GM23248 (cell line): ENCODE data around the gene PPFIA2.

Source experiments
- EZH2 ChIP-seq: fragments of 200-600 bp; sonication (generic); IDR thresholded peaks from 2 replicates; pipeline ENCODE4 v1.6.1; 2018; ENCODE audit warnings: antibody characterized with exemption, mild to moderate bottlenecking; ENCODE audit not compliant: insufficient read depth, poor library complexity, severe bottlenecking
- EZH2phosphoT487 ChIP-seq: fragments of 200-600 bp; sonication (generic); IDR thresholded peaks from 2 replicates; pipeline ENCODE4 v1.6.1; 2018; ENCODE audit warnings: antibody characterized with exemption, moderate library complexity, mild to moderate bottlenecking, low read depth; ENCODE audit not compliant: insufficient read depth

GRCh38 chr12:81284137-81284536, 475.0 kb downstream of the PPFIA2 start:
- TF ChIP-seq EZH2phosphoT487 (no peak), EZH2 (no peak)
